Astrocyte (in vitro differentiated cells and primary cell): ENCODE measurements around the gene PRSS57. TPM values are rescaled to one million over a fixed set of nuclear protein-coding genes. Genes with fewer than 3 reads are reported as not detected.

Experiments
- DNase-seq: peaks from one replicate; pipeline ENCODE4 v3.0.0-alpha.2; 2010; ENCODE audit warnings: low read depth
- FAIRE-seq: peaks from 2 replicates; lab custom pipeline; 2011; peaks lifted over from hg19 to GRCh38; lab: Jason Lieb, UNC
- H2AFZ ChIP-seq: 2 replicates; pipeline ENCODE4 v1.6.0; 2012; ENCODE audit warnings: low read depth, low read length, inconsistent platforms
- H3K27ac ChIP-seq: 2 replicates; pipeline ENCODE4 v1.5.1; 2011; ENCODE audit warnings: low read depth, low read length, inconsistent platforms
- H3K27me3 ChIP-seq: 2 replicates; pipeline ENCODE4 v1.6.0; 2011; ENCODE audit warnings: low read length, inconsistent platforms; ENCODE audit not compliant: insufficient read depth
- H3K36me3 ChIP-seq: 2 replicates; pipeline ENCODE4 v1.5.1; 2011; ENCODE audit warnings: low read length, inconsistent platforms; ENCODE audit not compliant: insufficient read depth
- H3K4me1 ChIP-seq: 2 replicates; pipeline ENCODE4 v1.5.1; 2011; ENCODE audit warnings: low read length, inconsistent platforms; ENCODE audit not compliant: insufficient read depth
- H3K4me2 ChIP-seq: 2 replicates; pipeline ENCODE4 v1.6.0; 2012; ENCODE audit warnings: low read length, inconsistent platforms
- H3K4me3 ChIP-seq: 2 replicates; pipeline ENCODE4 v1.5.1; 2011; ENCODE audit warnings: low read depth, mild to moderate bottlenecking, low read length, inconsistent platforms; ENCODE audit not compliant: insufficient read depth
- H3K79me2 ChIP-seq: 2 replicates; pipeline ENCODE4 v1.6.0; 2012; ENCODE audit warnings: mild to moderate bottlenecking, low read length, inconsistent platforms; ENCODE audit not compliant: insufficient read depth
- H3K9ac ChIP-seq: 2 replicates; pipeline ENCODE4 v1.6.0; 2012; ENCODE audit warnings: mild to moderate bottlenecking, low read length, inconsistent platforms
- H3K9me3 ChIP-seq: 2 replicates; pipeline ENCODE4 v1.5.1; 2012; ENCODE audit warnings: low read depth, mild to moderate bottlenecking, low read length, inconsistent platforms; ENCODE audit not compliant: insufficient read depth
- H4K20me1 ChIP-seq: 2 replicates; pipeline ENCODE4 v1.6.0; 2012; ENCODE audit warnings: low read length, inconsistent platforms; ENCODE audit not compliant: insufficient read depth
- H3K27ac Mint-ChIP-seq: one replicate; pipeline ENCODE4 v1.8.0; 2021; ENCODE audit warnings: mild to moderate bottlenecking, mixed read lengths; ENCODE audit not compliant: unreplicated experiment
- H3K27me3 Mint-ChIP-seq: one replicate; pipeline ENCODE4 v1.8.0; 2021; ENCODE audit warnings: low read depth, mixed read lengths; ENCODE audit not compliant: unreplicated experiment
- H3K36me3 Mint-ChIP-seq: one replicate; pipeline ENCODE4 v1.8.0; 2021; ENCODE audit warnings: low read depth, mixed read lengths; ENCODE audit not compliant: unreplicated experiment
- H3K4me1 Mint-ChIP-seq: one replicate; pipeline ENCODE4 v1.8.0; 2021; ENCODE audit warnings: low read depth, mixed read lengths; ENCODE audit not compliant: unreplicated experiment
- H3K4me3 Mint-ChIP-seq: one replicate; pipeline ENCODE4 v1.8.0; 2021; ENCODE audit warnings: mild to moderate bottlenecking, moderate library complexity, mixed read lengths; ENCODE audit not compliant: unreplicated experiment
- H3K9me3 Mint-ChIP-seq: one replicate; pipeline ENCODE4 v1.8.0; 2021; ENCODE audit warnings: mild to moderate bottlenecking, mixed read lengths; ENCODE audit not compliant: unreplicated experiment
- EZH2 ChIP-seq: IDR thresholded peaks from 2 replicates; pipeline ENCODE4 v1.6.1; 2012; ENCODE audit warnings: mild to moderate bottlenecking, low read length, inconsistent platforms; ENCODE audit not compliant: insufficient read depth
- total RNA-seq: library from RNA; stranded (reverse); gene quantifications from 2 replicates; pipeline ENCODE4 v1.2.1, GENCODE V29; 2021
- TF ChIP-seq, protein P1 (sequence below): IDR thresholded peaks from 2 replicates; pipeline ENCODE4 v1.5.1; 2011; ENCODE audit warnings: low read depth, mild to moderate bottlenecking, inconsistent platforms, low read length, moderate library complexity; ENCODE audit not compliant: insufficient read depth

The PRSS57 gene
- total RNA-seq, 1 donor from 2014 or later = not detected

DNA sequence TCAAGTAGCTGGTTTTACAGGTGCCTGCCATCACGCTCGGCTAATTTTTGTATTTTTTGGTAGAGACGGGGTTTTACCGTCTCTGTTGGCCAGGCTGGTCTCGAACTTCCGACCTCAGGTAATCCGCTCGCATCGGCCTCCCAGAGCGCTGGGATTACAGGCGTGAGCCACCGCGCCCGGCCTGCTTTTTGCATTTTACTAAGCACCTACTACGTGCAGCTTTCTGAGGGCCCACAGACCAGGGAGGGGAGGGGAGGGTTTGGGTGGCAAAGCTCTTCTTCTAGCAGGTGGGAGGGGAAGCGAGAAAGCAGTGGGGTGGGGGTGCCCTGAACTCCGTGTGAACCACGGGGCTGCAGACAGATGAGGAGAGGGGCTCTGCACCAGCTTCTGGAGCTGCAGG lies 28.5 kb upstream of the PRSS57 start:
- Histone ChIP-seq H3K9me3 (no peaks in the 10 kb centered on the region), H2AFZ (no peak overlapping the region), H3K9ac (no peak overlapping the region), H3K27ac (no peak overlapping the region), H3K27me3 (no peaks in the 10 kb centered on the region), H4K20me1 (peaks cover 25% of the 10 kb centered on the region), H3K4me3 (no peak overlapping the region), H3K79me2 (no peaks in the 10 kb centered on the region), H3K4me2 (no peak overlapping the region), H3K4me1 (no peaks in the 10 kb centered on the region), H3K36me3 (no peaks in the 10 kb centered on the region)
- Mint-ChIP-seq H3K9me3 (peaks cover 2% of the 10 kb centered on the region), H3K4me3 (no peak overlapping the region), H3K27me3 (no peaks in the 10 kb centered on the region), H3K27ac (no peak overlapping the region), H3K36me3 (peaks cover 7% of the 10 kb centered on the region), H3K4me1 (no peaks in the 10 kb centered on the region)
- FAIRE-seq (no peak), DNase-seq (no peak)
- no peak for TF ChIP-seq EZH2
- TF ChIP-seq, protein P1, sequence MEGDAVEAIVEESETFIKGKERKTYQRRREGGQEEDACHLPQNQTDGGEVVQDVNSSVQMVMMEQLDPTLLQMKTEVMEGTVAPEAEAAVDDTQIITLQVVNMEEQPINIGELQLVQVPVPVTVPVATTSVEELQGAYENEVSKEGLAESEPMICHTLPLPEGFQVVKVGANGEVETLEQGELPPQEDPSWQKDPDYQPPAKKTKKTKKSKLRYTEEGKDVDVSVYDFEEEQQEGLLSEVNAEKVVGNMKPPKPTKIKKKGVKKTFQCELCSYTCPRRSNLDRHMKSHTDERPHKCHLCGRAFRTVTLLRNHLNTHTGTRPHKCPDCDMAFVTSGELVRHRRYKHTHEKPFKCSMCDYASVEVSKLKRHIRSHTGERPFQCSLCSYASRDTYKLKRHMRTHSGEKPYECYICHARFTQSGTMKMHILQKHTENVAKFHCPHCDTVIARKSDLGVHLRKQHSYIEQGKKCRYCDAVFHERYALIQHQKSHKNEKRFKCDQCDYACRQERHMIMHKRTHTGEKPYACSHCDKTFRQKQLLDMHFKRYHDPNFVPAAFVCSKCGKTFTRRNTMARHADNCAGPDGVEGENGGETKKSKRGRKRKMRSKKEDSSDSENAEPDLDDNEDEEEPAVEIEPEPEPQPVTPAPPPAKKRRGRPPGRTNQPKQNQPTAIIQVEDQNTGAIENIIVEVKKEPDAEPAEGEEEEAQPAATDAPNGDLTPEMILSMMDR = no peak

DNA sequence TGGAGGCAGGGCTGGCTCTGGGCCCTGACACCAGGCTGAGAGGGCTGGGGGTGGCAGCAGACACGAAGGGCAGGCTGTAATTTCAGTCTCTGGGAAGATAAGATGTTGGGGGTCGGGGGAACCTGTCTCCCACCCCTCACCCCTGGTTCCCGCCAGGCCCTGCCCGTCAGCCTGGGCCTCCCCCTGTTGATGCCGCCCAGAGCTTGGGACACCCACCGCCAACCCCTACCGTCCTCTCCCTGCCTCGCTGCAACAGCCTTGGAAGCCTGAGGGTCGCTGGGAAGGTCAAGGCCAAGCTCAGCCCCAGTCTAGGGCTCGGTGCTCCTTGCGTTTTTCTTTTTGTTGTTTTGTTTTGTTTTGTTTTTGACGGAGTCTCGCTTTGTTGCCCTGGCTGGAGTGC lies 28.0 kb upstream of the PRSS57 start:
- Histone ChIP-seq H3K9me3 (no peaks in the 10 kb centered on the region), H3K27me3 (no peaks in the 10 kb centered on the region), H3K79me2 (no peaks in the 10 kb centered on the region), H3K4me1 (no peaks in the 10 kb centered on the region), H3K36me3 (no peaks in the 10 kb centered on the region), H3K9ac (no peak overlapping the region), H3K27ac (no peak overlapping the region), H4K20me1 (peaks cover 30% of the 10 kb centered on the region), H2AFZ (no peak overlapping the region), H3K4me2 (no peak overlapping the region), H3K4me3 (no peak overlapping the region)
- Mint-ChIP-seq H3K36me3 (peaks cover 7% of the 10 kb centered on the region), H3K9me3 (peaks cover 2% of the 10 kb centered on the region), H3K27me3 (no peaks in the 10 kb centered on the region), H3K4me1 (no peaks in the 10 kb centered on the region), H3K27ac (no peak overlapping the region), H3K4me3 (no peak overlapping the region)
- DNase-seq (no peak), FAIRE-seq (no peak)
- TF ChIP-seq, protein P1 = no peak
- no peak for TF ChIP-seq EZH2

GRCh38 chr19:722553-723101 lies 27.4 kb upstream of the PRSS57 start:
- no peaks in the 10 kb centered on the region for H3K27me3 ChIP-seq
- FAIRE-seq (no peak), DNase-seq (no peak)
- no peaks in the 10 kb centered on the region for H3K4me1 ChIP-seq
- no peak overlapping the region for H3K9ac ChIP-seq
- no peak for TF ChIP-seq EZH2
- TF ChIP-seq, protein P1 = no peak
- H3K27ac Mint-ChIP-seq = no peak overlapping the region
- H3K4me1 Mint-ChIP-seq = no peaks in the 10 kb centered on the region
- no peaks in the 10 kb centered on the region for H3K36me3 ChIP-seq
- H4K20me1 ChIP-seq = peaks cover 32% of the 10 kb centered on the region
- no peak overlapping the region for H3K4me2 ChIP-seq
- H2AFZ ChIP-seq = no peak overlapping the region
- H3K27ac ChIP-seq = no peak overlapping the region
- H3K9me3 ChIP-seq = no peaks in the 10 kb centered on the region
- peaks cover 2% of the 10 kb centered on the region for H3K9me3 Mint-ChIP-seq
- no peaks in the 10 kb centered on the region for H3K79me2 ChIP-seq
- no peak overlapping the region for H3K4me3 ChIP-seq
- no peaks in the 10 kb centered on the region for H3K27me3 Mint-ChIP-seq
- peaks cover 7% of the 10 kb centered on the region for H3K36me3 Mint-ChIP-seq
- H3K4me3 Mint-ChIP-seq = no peak overlapping the region
